ENCODE measurements around the gene PRMT6. TPM values are rescaled to one million over a fixed set of nuclear protein-coding genes. Genes with fewer than 3 reads are reported as not detected.

The PRMT6 gene
- total and polyA plus RNA-seq, 11 donors = 2.8 to 9.0 (median 4.2) TPM

DNA sequence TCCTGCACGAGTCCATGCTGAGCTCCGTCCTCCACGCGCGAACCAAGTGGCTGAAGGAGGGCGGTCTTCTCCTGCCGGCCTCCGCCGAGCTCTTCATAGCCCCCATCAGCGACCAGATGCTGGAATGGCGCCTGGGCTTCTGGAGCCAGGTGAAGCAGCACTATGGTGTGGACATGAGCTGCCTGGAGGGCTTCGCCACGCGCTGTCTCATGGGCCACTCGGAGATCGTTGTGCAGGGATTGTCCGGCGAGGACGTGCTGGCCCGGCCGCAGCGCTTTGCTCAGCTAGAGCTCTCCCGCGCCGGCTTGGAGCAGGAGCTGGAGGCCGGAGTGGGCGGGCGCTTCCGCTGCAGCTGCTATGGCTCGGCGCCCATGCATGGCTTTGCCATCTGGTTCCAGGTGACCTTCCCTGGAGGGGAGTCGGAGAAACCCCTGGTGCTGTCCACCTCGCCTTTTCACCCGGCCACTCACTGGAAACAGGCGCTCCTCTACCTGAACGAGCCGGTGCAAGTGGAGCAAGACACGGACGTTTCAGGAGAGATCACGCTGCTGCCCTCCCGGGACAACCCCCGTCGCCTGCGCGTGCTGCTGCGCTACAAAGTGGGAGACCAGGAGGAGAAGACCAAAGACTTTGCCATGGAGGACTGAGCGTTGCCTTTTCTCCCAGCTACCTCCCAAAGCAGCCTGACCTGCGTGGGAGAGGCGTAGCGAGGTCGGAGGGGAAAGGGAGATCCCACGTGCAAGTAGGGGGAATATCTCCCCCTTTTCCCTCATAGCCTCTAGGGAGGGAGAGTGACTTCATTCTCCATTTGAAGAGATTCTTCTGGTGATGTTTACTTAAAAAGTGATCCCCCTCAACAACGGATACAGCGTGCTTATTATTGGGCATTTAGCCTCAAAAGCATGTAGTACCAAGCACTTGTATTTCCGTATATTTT, 991 bp downstream of the PRMT6 start:
- H3K27me3 ChIP-seq = no peaks in the 10 kb centered on the region
- H3K9me3 ChIP-seq = no peaks in the 10 kb centered on the region
- ATAC-seq (peak; percentile 70 to 93 (median 88)), DNase-seq (peak; percentile 66 to 79 (median 71))
- no peak for TF ChIP-seq POLR2A (IDR thresholded peaks at IDR 0.05)
- TF ChIP-seq, protein P1, sequence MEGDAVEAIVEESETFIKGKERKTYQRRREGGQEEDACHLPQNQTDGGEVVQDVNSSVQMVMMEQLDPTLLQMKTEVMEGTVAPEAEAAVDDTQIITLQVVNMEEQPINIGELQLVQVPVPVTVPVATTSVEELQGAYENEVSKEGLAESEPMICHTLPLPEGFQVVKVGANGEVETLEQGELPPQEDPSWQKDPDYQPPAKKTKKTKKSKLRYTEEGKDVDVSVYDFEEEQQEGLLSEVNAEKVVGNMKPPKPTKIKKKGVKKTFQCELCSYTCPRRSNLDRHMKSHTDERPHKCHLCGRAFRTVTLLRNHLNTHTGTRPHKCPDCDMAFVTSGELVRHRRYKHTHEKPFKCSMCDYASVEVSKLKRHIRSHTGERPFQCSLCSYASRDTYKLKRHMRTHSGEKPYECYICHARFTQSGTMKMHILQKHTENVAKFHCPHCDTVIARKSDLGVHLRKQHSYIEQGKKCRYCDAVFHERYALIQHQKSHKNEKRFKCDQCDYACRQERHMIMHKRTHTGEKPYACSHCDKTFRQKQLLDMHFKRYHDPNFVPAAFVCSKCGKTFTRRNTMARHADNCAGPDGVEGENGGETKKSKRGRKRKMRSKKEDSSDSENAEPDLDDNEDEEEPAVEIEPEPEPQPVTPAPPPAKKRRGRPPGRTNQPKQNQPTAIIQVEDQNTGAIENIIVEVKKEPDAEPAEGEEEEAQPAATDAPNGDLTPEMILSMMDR (IDR thresholded peaks at IDR 0.05) = no peak
- H3K4me1 ChIP-seq = peaks cover 0 to 21% (median 8%) of the 10 kb centered on the region in 12 donors
- intact Hi-C loops (cut with DNase I) = no loop called here
- H3K36me3 ChIP-seq = peaks cover 0 to 13% (median 4%) of the 10 kb centered on the region in 9 donors
- H3K4me3 ChIP-seq = peak overlapping the region; percentile 65 to 96 (median 76)
- H3K27ac ChIP-seq = peak overlapping the region; percentile 34 to 91 (median 84)
- 4 to 15% (median 5%) methylated on average over 15 to 55 of the region's 55 CpGs for WGBS, 4 donors

DNA sequence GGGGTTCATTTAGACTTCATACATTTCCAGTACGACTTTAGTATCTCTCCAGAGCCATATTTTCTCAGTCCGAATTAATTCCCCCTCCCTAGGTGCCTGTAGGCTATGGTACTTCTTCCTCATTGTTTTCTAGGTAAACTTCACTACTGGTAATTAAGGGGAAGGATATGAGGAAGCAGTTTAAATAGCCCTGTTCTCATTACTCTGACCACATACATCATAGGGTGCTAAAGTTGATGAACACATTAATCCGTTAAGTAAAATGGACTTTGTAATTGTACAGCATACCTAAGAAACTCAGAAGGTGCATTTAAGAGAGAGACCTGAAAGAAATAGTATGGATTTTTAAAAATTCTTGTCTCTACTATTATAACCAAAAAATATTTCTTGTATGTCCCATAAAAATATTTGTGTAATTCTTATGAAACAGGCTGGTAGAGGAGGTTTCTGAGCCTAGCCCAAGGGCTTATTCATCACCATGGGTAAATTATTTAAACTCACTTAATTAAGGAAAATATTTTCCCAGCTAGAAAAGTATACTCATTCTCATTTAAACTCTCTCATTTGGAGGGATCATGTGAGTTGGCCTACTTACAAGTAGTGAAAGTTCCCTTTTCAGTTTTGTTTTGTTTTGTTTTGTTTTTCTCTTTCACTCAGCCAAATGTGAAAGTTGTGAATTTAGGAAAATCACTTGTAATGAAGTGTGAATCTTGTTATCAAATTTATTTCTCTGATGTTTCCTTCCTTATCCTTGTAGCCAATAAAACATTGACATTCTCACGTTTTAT, 2.0 kb downstream of the PRMT6 start:
- Histone ChIP-seq H3K27ac (peak overlapping the region in 1 of 12 donors; percentile 91), H3K36me3 (peaks cover 0 to 13% (median 4%) of the 10 kb centered on the region in 9 donors), H3K4me1 (peaks cover 0 to 21% (median 8%) of the 10 kb centered on the region in 12 donors), H3K9me3 (no peaks in the 10 kb centered on the region), H3K4me3 (peak overlapping the region in 6 of 12 donors; percentile 65 to 93 (median 72)), H3K27me3 (no peaks in the 10 kb centered on the region)
- intact Hi-C loops (cut with DNase I) = no loop called here
- 71 to 82% (median 79%) methylated on average over 4 of the region's 4 CpGs for WGBS, 4 donors
- DNase-seq (no peak), ATAC-seq (no peak)
- TF ChIP-seq, protein P1 (IDR thresholded peaks at IDR 0.05) = no peak
- no peak for TF ChIP-seq POLR2A (IDR thresholded peaks at IDR 0.05)

DNA sequence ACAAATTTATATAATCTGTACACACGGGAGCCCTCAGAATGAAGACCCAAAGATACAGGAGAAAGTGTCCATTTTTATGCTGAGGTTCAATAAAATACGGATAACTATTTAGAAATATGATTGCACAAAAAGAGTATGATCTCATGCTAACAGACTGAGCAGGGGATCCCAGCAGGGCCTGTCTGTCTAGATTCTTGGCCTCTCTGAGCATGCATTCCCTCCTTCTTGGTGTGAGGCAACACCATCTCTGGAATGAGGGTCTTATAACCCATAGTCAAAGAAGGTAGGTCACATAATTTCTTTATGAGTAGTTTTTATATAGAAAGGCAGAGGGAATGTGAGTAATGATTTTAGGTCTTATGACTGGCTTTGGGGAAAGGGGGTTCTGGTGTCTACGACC, 5.4 kb downstream of the PRMT6 start:
- H3K9me3 ChIP-seq = no peaks in the 10 kb centered on the region
- no peaks in the 10 kb centered on the region for H3K27me3 ChIP-seq
- TF ChIP-seq POLR2A (IDR thresholded peaks at IDR 0.05) = no peak
- TF ChIP-seq, protein P1 (IDR thresholded peaks at IDR 0.05) = no peak
- no peak overlapping the region for H3K27ac ChIP-seq
- 90 to 94% (median 93%) methylated on average over 3 of the region's 3 CpGs for WGBS, 4 donors
- ATAC-seq (no peak), DNase-seq (no peak)
- intact Hi-C loops (cut with DNase I) = no loop called here
- H3K4me3 ChIP-seq = no peak overlapping the region
- H3K36me3 ChIP-seq = peaks cover 0 to 13% (median 4%) of the 10 kb centered on the region in 9 donors
- peaks cover 0 to 21% (median 8%) of the 10 kb centered on the region in 12 donors for H3K4me1 ChIP-seq

DNA sequence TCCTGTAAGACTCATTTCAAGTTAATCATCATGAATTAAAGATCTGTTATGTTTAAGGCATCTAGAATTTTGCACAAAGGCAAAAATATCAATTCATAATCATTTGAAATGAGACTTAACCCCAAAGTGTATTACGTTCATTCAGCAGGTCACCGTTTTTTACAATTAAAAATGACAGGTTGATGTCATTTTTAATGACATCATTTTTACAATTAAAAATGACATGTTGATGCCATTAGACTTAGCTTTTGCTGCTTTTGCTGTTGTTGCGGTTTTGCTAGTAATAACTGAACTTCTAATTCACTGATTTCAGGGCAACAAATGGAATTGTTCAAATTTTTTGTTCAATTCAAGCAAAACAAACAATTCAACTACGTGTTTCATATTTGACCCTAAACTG, 17.0 kb downstream of the PRMT6 start:
- WGBS, 4 donors = 78 to 86% (median 83%) methylated on average over 4 of the region's 4 CpGs
- Histone ChIP-seq H3K27ac (no peak overlapping the region), H3K4me1 (no peaks in the 10 kb centered on the region), H3K36me3 (no peaks in the 10 kb centered on the region), H3K9me3 (no peaks in the 10 kb centered on the region), H3K27me3 (no peaks in the 10 kb centered on the region), H3K4me3 (no peak overlapping the region)
- no peak for DNase-seq
- intact Hi-C loops (cut with DNase I) = no loop called here
- ATAC-seq = no peak
- TF ChIP-seq, protein P1 (IDR thresholded peaks at IDR 0.05) = no peak
- no peak for TF ChIP-seq POLR2A (IDR thresholded peaks at IDR 0.05)
